Activated T-helper 9 cell treated with anti-CD3 and anti-CD28 coated beads, Interleukin-2, amount 50 U/mL, for 16 hours (primary cell): ENCODE measurements around the gene SYCE3.
"Not testable (repeated sequence)": the region's sequence is repeated elsewhere in the genome, so short reads cannot be mapped to it uniquely, and the experiment has no call there.

ENCODE experiments used
- DNase-seq: peaks from one replicate; pipeline ENCODE4 v3.0.0-alpha.2; 2020; ENCODE audit warnings: low read depth

The SYCE3 gene

DNA sequence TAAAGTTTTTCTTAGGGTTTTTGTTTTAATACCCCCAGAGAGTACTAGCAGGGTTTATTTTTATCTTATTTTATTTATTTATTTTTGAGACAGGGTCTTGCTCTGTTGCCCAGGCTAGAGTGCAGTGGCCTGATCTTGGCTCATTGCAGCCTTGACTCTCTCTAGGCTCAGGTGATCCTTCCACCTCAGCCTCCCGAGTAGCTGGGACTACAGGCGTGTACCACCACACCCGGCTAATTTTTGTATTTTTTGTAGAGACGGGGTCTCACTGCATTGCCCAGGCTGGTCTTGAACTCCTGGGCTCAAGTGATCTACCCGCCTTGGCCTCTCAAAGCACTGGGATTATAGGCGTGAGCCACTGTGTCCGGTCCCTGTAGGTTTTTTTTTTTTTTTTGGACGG, 42.5 kb downstream of the SYCE3 start:
- not testable (repeated sequence) for DNase-seq

GRCh38 chr22:50519151-50519550, 43.6 kb downstream of the SYCE3 start:
- DNase-seq, result no peak

DNA sequence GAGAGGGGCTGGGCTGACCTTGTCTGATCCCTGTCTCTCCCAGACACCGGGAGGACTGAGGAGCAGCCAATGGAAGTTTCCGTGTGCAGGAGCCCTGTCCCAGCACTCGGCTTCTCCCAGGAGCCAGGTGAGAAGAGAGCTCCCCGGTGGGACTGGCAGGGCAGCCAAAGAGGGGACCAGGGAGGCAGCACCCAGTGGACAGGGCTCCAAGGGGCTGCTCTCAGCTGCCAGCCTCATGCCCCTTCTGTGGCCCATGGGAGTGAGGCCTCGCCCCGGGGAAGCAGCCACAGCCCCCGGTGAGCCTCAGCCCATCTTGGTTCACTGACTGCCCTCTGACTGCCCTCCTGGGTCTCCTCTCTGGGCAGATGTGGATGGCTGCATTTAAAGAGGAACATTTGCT, 44.1 kb downstream of the SYCE3 start:
- DNase-seq, result no peak

DNA sequence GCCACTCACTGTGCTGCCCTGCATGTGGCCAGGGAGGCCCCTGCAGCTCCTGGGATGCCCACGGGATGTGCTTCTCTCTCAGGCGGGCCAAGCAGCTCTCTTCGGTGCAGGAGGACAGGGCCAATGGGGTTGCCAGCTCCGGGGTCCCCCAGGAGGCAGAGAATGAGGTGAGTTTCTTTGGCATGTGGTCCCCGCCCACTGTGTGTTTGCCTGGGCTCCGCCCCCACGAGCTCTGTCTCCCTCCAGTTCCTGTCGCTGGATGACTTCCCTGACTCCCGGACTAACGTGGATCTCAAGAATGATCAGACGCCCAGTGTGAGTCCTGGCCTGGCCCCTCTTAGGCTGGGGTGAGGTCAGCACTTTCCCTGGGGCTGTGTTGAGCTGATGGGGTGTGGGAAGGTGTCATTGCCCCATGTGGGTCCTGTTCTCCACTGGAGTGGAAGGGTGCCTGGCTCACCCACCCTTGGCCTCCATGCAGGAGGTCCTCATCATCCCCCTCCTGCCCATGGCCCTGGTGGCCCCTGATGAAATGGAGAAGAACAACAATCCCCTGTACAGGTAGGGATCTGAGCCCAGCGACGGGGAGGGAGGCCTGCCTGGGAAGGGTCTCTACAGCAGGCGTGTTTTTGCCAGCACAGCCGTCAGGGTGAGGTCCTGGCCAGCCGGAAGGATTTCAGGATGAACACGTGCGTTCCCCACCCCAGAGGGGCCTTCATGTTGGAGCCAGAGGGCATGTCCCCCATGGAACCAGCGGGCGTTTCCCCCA, 45.0 kb downstream of the SYCE3 start:
- no peak for DNase-seq

GRCh38 chr22:50516891-50517290, 45.8 kb downstream of the SYCE3 start:
- DNase-seq, result no peak

- no peak for DNase-seq
These were observed 46.7 kb downstream of the SYCE3 start for GRCh38 chr22:50516068-50516467.

- DNase-seq, result no peak
These were observed 49.5 kb downstream of the SYCE3 start for GRCh38 chr22:50513175-50513574.

GRCh38 chr22:50508897-50509296, 53.8 kb downstream of the SYCE3 start:
- DNase-seq, result no peak

DNA sequence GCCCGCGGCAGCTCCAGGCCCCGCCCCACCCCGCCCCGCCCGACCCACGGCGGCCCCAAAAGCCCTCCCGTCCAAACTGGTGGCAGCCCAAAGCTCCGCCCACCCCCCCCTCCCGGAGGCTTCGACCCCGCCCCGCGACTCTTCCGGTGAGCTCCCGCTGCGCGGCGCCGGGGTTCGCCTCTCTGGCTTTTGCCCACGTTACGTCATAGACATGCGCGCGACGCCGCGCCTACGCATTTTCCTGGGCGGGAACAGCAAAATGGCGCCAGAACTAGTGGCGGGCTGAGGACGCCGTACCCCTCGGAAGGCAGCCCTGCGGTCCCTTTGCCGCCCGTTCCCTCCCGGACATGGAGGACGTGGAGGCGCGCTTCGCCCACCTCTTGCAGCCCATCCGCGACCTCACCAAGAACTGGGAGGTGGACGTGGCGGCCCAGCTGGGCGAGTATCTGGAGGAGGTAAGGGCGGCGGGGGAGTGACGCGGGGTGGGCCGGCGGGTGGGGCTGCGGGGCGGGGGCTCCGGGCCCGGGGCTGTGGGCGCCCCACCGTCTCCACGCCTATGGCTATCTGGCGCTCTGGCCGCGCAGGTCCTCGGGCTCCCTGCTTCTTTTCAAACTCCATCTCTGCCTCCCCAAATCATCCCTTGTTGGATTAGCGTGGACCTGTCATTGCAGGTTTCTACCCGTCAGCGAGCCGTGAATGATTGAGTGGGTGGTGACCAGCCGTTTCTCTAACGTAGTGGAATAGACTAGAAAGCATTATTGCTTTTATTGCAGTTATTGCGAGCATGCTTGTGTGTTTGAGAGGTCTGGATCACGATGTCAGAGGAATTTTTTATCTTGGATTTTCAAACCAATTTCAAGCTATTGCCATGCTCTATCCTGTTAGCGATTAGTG, 54.5 kb downstream of the SYCE3 start, which contains the start of gene NCAPH2:
Gene NCAPH2 (plus strand): TSS at position 234 of the 894 bp plus-strand sequence. CDS start 114 bp downstream, at position 348.
- peak; percentile 97 for DNase-seq

GRCh38 chr22:50507421-50507990, 55.2 kb downstream of the SYCE3 start, which contains the start of gene LMF2:
LMF2 (minus strand) TSS chr22:50507702; CDS start chr22:50507675, 27 bp downstream.
- DNase-seq, result peak; percentile 91

- no peak for DNase-seq
These were observed 55.9 kb downstream of the SYCE3 start for GRCh38 chr22:50506611-50507420.

GRCh38 chr22:50505776-50506610, 56.7 kb downstream of the SYCE3 start:
- no peak for DNase-seq

DNA sequence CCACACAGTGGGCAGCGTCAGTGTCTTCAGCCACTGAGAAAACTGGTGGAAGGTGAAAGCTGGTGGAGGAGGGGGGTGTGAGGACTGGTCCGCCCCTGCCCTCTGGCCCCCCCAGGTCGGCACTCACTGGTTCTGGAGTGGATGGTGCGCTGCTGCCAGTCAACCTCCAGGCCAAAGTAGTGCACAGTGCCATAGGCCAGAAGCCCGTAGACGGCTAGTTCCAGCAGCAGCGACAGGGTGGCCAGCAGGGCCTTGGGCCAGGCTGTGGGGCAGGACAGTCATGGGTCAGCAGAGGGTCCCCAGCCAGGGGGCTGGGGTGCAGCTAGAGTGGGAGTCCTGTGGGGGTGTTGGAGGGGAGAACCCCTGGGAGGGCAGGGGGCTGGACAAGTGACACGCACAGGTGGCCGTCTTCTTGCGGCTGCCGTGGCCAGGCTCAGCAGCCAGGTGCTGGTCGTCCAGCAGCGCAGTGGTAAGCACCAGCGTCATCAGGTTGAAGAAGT, 57.4 kb downstream of the SYCE3 start:
- DNase-seq, result no peak

DNA sequence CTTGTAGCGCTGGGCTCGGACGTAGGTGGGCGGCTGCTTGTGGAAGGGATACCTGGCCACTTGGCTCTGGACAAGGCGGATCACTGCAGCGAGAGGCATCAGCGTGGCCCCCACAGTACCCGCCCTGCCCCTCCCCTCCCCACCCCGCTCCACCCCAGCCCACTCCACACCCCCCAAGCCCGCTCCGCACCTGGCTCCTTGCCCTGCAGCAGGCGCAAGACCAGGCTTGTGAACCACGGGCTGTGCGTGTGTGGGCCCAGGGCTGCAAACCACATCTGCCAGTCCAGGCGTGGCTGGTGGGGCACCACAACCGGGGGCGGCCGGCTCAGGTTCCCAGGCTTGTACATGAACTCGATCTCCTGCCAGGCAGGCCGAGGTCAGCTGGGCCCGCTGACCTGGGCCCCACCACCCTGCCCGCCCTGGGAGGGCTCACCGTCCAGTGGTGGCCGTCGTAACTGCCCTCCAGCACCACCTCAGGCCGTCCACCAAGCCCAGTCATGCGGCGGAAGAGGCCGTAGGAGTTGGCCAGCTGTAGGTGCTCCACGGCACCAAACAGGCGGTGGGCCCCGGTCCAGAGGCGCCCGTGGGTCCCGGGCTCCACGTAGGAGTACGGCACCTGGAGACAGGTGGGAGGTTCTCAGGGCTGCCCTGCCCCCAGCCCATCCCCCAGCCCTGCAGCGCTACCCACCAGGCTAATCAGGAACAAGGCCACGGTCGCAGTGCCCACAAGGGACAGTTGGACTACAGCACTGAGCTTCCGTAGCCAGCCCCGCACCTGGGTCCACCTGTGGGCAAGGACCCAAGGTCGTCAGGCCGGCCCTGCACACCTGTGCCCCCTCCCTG, 58.1 kb downstream of the SYCE3 start:
- DNase-seq, result no peak

DNA sequence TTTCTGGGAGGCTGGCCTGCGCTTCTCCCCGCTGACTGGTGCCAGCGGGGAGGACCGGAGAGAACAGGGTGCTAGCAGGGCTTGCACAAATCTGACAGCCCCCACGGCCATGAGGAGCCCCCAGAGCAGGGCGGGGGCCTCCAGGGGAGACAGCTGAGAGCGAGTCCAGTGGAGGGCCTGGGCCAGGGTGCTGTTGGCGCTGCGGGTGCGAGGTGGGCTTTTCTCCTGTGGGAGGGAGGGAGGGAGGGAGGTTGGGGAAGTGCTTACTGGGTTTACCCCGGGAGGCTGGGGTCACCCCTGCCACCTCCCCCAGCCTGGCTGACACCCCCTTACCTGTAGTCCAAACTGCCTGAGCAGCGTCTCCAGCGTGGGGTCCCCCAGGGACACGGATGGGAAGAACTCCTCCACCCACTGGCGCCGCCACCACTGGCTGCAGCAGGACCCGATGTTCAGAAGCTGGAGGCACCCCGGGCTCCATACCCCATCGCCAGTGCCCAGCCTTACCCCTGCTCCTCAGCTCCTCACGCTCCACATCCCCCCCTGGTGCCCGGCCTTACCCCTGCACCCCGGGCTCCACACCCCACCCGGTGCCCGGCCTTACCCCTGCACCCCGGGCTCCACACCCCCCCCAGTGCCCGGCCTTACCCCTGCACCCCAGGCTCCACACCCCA, 59.1 kb downstream of the SYCE3 start:
- DNase-seq, result no peak

DNA sequence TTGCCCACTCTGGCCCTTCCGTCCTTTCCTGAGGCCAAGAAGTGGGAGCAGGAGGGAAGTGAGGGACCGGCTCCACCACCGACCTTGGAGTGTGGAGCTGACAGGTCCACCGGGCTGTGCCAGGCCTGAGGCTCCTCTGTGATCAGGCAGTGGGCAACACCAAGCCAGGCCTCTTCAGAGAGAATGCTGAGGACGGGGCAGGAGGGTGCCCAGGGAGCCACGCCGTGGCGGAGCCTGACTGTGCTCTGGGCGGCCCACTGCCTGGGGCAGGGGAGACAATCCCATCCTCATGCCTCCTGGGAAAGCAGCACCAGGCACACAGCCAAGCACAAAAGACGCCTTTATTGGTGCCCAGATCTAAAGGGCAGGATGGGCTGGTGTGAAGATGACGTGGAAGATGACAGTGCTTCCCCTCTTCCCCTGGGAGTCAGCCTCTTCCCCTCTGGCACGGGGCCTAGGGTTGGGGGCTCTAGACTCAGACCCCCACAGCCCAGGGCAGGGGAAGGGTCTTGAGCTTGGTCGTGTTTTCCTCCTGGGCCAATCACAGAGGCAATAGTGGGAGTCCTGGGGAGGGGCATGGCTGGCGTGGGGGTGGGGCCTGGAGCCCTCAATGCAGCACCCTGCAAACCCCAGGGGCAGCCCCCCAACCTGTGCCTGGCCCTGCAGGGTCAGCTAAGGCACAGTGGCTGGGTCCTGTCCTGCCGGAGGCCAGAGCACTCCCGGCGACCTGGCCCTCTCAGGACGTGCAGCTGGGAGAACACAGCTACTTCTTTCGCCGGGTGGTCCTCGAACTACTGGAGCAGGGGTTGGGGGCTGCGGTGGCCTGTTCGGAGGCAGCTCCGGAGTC, 59.9 kb downstream of the SYCE3 start:
- DNase-seq, result no peak

DNA sequence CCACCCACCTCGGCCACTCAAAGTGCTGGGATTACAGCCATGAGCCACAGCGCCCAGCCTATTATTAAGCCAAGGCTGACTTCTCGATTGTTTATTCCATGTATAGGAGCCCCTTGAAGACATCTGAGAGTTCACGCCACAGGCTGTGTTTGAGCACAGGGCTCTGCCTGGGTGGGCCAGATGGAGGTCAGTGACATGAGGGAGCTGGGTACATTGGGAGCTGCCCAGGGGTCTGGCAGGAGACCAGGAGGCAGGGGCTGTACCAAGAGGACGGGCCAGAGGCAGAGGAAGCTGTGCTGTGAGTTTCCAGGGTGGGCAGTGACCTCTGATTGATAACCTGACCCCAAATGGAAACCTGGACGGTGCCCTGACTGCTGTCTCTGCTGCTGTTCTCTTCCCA, 60.6 kb downstream of the SYCE3 start:
- DNase-seq, result no peak
